ENCODE results near the gene GRM5. TPM values are rescaled to one million over a fixed set of nuclear protein-coding genes. Genes with fewer than 3 reads are reported as not detected.

GRM5 gene
- total RNA-seq, 1 experiment from 2014 or later, result 0.22 TPM

GRCh38 chr11:88619071-88619425 is 446.7 kb downstream of the GRM5 start:
- no peak for DNase-seq (ENCODE audit: low read depth)

DNA sequence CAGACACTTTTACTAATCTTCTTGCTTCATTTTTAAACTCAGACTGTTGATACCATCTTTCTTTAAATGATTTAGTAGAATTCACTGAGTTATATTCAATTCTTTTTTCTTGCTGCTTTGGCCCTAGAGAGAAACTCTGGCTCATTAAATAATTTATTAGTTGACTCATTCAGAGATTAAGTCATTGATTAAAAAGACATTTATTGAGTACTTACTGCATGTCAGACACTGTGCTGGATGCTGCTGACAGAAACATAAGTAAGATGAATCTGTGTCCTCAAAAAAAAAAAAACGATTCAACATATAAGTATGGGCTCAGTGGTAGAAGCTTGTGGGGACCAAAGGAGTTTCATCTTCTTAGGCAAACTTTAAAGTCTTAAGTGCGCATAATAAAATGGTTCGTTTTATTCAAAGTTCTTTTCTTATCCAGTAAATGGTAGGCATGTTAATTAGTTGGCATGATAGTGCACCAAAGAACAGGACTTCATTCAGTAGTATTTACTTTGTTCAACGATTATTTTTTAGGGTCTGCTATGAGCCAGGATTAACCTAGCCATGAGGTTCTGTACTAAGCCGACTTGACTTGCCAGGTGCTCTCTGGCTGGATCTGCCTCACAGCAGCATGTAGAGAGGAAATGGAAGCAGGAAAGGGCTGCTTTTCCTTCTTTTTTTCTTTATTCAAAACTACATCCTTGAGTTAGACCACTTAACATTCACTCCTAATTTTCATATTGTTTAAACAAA is 447.3 kb downstream of the GRM5 start:
- peak; percentile 20 for DNase-seq (ENCODE audit: low read depth)

DNA sequence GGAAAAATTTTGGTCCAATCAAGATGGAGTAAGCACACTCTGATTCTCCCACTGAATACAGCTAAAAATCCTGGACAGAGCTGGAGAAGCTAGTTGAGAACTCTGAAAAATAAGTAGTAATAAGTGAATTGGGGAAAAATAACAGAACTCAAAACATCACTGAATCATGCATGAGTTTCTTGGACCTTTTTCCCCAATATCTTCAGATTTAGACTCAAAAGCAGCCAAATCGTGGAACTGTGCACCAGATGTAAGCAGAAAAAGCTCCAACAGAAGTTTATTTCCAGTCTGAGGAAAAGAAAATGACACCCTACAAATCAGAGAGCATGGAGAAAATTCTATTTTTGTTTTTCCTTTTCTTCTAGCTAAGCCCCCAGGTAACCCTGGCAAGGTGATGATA is 448.6 kb downstream of the GRM5 start:
- no peak for DNase-seq (ENCODE audit: low read depth)

GRCh38 chr11:88604260-88604659 is 461.5 kb downstream of the GRM5 start:
- peak; percentile 31 for DNase-seq (ENCODE audit: low read depth)

DNA sequence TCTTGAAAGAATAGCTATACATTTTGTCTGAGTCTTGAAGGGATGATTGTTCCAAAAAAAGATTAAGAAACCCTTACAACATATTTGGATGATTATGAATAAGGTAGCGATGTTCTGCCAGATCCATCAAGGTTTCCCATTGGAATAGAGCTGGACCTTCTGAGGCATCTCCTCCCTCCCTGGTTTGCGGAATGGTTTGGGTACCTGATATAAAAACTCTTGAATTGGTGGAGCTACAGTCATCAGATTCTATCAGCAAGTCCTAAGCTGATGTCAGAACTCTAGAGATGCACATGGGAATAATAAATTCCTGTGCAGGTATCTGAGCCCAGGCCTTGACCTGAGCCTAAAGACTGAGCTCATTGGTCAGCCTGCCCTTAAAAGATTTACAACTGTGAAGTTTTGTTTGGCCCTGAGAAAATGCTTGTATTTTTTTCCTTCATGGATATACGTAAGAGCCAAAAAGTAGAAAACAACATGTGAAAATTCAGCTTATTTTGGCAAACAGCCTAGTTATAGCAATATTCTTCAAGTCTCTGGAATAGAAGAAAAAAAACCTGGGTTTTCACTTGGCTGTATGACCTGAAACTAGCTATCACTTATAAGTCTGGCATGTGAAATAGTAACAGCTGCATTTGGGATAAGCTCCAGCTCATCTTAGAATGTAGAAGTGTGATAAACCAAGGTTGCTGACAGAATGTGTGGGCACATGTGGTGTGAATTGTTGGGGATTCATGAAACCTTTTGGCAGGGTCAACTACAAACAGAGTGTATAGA is 462.5 kb downstream of the GRM5 start:
- DNase-seq (ENCODE audit: low read depth), result no peak

DNA sequence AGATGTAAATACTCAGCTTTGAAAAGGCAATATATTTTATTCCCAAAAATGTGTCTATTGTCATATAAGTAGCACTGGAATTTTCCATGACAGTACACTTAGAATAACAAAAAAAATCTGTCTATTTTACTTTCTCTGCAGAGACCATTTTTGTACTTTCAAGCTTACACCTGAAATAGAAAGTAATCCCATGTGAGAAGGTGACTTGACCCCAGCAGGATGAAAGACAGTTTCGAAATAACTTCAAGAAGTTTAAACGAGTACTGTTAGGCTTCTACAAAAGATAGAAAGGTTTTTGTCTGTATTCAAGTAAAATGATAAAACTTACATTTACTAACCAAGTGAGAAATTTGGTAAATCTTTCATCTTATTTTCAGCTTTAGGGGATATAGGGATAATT is 468.4 kb downstream of the GRM5 start:
- no peak for DNase-seq (ENCODE audit: low read depth)

DNA sequence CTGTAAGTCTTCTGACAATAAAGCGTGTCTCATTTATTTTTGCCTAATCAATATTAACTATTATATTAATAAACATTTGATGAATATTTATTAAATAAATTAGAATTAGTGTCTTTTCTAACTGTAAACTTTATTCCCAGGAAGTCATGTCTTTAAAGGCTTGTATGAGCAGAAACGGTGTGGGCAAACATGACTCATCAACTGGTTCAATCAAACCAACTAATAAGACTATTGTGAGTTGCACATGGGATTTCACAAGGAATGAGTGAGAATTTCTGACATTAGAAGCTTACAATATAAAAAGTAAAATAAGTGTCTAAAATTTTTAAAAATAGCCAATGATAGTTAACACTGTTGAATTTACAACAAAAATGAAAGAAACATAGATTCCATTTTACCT is 469.0 kb downstream of the GRM5 start:
- DNase-seq (ENCODE audit: low read depth), result no peak

DNA sequence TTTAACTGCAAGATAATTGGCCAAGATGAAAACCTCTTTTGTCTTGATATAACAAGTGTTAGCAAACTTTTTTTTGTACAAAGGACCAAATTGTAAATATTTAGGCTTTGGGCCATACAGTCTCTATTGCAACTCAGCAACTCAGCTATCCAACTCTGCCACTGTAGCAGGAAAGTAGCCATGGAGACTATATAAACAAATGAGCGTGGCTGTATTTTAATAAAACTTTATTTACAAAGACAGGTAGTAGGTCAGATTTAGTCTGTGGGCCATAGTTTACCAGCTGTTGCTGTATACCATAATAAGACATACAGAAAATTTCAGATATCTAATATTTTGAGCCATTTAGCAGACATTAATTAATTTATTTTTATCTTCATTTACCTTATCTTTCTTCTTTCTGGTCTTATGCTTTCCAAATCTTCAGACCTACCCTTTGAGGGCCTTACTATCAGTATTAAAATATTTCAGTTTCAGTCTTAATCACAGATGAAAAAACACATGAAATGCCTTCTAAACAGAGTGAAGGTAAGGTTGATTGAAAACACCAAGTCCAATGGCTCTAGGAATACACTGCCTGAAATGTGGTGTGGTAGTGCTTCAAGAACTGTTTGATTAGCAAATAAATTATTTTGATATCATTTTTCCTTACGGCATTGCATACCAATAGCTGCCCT is 471.4 kb downstream of the GRM5 start:
- DNase-seq (ENCODE audit: low read depth), result no peak

DNA sequence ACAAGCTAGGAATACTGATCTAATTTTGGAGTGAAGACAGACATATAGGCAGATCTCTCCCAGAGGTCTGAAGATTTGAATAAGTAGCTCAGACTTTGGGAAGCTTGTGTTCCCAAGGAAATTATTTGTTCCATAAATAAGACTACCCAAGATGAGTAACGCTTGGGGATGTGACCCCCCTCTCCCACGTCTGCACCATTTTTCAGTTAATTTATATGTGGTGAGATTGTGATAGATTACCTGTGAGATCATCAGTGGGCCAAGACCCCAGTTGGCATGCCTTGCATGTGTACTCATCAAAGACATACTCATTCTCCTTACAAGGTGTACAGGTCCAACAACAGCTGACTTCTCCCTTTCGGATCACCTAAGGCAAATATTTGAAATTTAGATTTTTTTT is 475.4 kb downstream of the GRM5 start:
- DNase-seq (ENCODE audit: low read depth), result peak; percentile 42

DNA sequence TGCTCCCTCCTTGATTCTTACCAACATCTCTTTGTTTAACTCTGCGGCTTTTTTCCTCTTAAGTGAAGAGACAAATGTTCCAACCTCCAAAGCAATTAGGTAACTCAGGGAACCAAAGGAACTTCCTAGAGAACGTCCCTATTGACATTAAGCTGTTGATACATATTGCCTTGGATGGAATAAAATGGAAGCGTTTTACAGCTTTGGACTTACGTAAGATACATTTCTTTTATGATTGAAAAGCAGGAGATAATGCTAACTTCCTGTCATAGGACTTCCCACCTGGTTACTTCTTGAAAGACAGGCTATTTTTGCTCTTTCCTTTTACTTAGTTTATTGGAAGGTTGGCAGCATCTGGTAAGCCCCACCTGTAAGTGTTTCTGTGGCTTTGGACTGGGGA is 482.5 kb downstream of the GRM5 start:
- no peak for DNase-seq (ENCODE audit: low read depth)

DNA sequence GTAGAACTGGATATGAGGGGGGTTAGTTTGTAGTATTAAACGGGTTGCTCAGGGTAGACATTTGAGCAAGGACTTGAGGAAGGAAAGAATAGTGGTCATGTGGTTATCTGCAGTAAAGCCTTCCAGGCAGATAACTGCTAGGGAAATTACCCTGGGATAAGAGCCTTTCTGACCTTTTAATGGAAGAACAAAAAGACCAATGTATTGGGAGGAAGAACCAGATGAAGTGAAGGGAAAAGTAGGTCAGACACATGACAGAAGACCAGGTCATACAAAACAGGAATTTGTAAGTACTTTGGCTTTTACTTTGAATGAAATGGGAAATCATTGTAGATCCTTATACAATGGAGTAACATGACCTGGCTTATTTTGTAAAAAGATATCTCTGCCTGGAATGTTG is 486.3 kb downstream of the GRM5 start:
- DNase-seq (ENCODE audit: low read depth), result no peak

DNA sequence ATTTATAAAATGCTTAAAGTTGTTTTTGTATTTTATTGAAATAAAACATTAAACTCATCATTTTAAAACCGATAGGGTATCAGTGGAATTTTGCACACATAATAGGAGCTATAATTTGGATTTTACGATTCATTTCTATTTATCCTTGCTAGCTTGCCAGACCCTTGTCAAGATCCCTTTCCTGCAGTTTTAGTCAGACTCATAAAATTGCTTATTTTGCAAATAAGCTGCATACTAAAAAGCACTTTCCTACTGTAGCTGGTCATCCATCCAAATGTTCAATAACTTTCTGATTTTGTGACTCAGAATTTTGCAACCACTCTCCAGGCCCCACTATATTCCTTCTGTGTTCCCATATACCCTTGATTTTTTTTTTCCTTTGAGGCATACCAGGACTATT is 489.0 kb downstream of the GRM5 start:
- no peak for DNase-seq (ENCODE audit: low read depth)

DNA sequence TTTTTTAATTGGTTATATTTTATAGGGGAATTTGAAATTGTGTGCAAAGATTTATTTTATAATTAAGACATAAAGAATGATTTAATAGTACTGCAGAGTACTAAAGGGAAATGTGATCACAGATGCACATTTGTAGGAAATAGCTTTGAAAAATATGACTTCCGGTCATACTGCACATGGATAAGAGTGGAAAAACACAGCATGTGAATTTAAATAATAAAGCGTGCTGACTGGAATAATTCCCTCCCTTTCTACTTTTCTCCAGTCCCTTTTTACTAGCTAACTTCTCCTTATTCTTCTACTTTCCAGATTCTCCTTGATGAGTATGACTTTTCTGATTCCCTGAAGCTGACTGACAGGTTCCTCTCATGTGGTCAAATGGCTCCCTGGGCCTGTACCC is 489.9 kb downstream of the GRM5 start:
- DNase-seq (ENCODE audit: low read depth), result no peak

GRCh38 chr11:88569342-88569741 is 496.4 kb downstream of the GRM5 start:
- no peak for DNase-seq (ENCODE audit: low read depth)

GRCh38 chr11:88555829-88556202 is 510.0 kb downstream of the GRM5 start:
- DNase-seq (ENCODE audit: low read depth), result peak; percentile 69

DNA sequence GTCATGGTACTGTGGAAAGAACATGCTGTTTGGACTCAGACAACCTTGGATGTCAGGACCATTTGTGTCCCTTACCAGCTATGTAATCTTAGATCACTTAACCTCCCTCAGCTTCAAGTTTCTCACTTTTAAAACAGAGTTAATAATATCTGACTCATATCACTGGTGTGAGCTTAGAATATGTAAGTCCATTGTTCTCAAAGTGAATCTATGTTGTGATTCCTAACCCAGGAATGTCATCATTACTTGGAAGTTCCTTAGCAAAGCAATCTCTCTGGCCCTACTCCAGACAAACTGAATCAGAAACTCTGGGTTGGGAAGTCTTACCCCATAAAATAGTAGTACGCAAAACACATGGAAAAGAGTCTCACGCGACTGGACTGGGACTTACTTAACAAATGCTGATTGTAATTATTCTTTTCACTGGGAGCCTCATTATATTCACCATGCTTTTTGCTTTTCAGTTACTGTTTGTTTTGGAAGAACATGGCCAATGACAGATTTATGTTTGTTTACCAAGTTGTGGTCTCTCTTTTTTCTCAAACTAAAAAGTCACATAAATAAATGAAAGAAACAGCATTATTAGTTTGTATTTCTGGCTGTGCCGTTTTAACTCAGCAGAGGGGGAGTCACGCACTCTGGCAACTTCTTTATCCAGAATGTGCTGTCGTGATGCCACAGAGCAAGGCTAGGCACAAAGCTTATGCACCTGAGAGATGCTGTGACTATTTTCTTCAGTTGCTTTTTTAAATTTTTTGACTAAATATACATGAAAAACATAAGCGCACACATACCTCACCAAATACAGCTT is 510.6 kb downstream of the GRM5 start:
- DNase-seq (ENCODE audit: low read depth), result peak; percentile 100

GRCh38 chr11:88553204-88553603 is 512.6 kb downstream of the GRM5 start:
- no peak for DNase-seq (ENCODE audit: low read depth)

DNA sequence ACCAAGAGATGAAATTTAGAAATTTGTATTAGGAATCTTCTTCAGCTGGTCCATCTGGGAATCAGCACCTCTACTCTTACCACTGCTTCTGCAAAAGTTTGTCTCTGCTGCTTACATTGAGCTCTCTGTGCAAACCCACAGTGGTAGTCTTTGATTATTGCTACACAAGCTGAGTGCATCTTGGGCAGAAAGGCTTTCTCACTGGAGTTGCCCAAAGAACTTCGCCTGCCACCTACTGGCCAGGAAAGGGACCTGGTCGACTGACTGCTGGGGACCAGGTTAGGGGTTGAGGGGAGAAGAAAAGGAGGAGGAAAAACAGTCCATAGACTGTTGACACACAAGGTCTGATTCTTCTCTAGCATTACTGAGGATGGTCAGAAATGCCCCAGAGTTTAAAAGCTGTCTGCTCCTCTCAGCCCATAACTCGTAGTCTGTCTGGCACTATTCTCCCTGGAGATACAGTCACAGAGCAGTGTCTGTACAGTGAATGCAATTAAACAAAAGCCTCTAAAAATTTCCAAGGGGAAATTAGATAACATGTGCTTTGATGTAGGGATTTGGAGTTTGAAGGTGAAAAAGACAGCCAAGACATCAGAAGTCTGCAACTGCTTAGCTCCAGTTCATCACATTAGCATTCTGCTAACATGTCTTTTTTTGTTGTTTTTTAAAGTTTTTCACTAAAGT is 513.3 kb downstream of the GRM5 start:
- peak; percentile 52 for DNase-seq (ENCODE audit: low read depth)

DNA sequence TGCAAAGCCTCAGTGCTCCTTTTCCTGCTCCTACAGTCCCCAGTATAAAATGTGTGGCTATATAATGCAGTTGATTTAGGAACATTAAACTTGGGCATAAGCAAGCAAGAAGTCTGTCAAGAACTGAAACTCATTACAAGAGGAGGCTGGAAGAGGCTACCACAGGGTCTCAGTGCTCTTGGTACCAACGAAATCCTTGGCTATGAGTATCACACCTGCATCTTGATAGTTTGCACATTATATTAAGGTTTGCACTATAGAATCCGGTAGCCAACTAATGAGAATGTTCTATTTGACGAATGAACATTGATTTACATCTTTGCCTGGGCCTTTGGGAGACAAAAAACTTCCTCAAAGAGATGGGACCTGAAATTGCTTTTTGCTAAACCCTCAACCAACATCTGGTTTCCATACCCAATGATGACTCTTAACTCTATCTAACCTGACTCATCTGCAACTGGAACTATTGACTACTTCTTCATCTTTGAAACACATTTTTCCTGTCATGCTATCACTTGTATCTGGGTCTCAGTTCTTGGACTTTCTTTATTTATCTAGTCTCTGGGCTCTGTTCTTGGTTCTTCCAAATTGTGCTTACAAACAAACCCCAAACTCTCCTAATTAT is 521.0 kb downstream of the GRM5 start:
- no peak for DNase-seq (ENCODE audit: low read depth)

DNA sequence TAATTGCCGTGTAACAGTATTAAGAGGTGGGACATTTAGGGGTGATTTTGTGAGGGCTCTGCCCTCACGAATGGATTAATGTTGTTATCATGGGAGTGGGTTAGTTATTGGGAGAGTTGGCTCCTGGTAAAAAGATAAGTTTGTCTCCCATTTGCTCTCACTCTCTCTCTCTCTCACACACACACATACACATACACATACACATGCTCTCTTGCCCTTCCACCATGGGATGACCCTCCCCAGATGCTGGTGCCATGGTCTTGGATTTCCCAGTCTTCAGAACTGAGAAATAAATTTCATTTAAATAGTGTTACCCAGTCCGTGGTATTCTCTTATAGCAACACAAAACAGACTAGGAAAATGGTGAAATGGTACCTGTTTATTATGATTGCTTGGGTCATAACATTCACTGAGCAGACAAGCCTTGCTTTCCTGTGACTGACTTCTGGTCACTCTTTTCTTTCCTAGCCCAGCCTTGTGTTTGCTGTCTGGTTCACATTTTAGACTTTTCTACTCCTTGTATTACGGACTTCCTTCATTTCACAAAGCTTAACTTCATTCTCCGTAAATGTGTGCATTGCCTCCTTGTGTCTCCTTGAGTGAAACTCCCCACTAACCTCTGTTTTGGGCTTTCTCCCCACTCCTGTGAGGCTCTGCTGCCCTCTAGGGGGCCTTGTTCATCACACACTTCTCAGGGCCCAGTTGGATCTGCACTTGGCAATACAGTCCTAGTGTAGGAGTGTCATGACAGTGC is 521.7 kb downstream of the GRM5 start:
- DNase-seq (ENCODE audit: low read depth), result peak; percentile 89

Measured in M059J (cell line).